ENCODE measurements around the gene IL2RA.

The IL2RA gene

DNA sequence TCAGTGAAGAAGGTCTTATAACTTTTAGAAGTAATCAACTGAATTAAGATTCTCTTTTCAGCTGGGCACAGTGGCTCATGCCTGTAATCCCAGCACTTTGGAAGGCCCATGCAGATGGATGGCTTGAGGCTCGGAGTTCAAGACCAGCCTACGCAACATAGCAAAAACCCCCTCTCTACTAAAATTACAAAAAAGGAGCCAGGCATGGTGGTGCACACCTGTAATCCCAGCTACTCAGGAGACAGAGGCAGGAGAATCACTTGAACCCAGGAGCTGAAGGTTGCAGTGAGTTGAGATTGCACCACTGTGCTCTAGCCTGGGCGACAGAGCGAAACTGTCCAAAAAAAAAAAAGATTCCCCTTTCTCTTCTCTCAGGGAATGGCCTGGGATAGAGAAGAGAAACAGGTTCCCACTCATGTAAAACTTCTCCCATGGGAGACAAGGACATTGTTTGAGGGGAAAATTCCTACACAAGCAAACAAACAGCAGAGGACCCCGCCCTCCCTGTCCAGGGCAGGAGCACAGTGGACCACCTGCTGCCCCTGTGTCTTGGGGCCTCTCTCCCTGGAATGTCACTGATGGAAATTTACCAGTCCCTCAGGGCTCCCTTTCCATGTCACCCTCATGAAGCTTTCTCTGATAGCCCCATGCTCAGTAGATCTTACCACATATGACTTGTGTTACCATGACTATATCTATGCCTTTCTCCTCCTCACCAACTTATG is 5.6 kb downstream of the IL2RA start:
- Histone ChIP-seq H3K4me1 (ENCODE audit: insufficient read depth, low read length, poor library complexity, severe bottlenecking) (peaks cover 21% of the 10 kb centered on the region), H4K20me1 (ENCODE audit: insufficient read depth, low read length, poor library complexity, severe bottlenecking) (no peaks in the 10 kb centered on the region), H3F3A (ENCODE audit: low read depth) (no peaks in the 10 kb centered on the region), H3K9me2 (replicated peaks; ENCODE audit: low read depth, low read length) (no peaks in the 10 kb centered on the region), H3K9ac (ENCODE audit: low read depth, low read length, poor library complexity, severe bottlenecking) (no peak overlapping the region), H2AFZ (ENCODE audit: low read length) (no peak overlapping the region), H3K36me3 (ENCODE audit: insufficient read depth, low read length) (no peaks in the 10 kb centered on the region), H3K79me2 (ENCODE audit: insufficient read depth, low read length) (no peaks in the 10 kb centered on the region), H3K4me2 (ENCODE audit: low read depth, low read length, poor library complexity, severe bottlenecking) (no peak overlapping the region), H3K27me3 (ENCODE audit: insufficient read depth, low read length, poor library complexity, severe bottlenecking) (peaks cover 39% of the 10 kb centered on the region), H3K4me3 (ENCODE audit: low read length, poor library complexity, severe bottlenecking) (no peak overlapping the region), H3K9me3 (ENCODE audit: insufficient read depth, low read depth, low read length) (no peaks in the 10 kb centered on the region)
- TF ChIP-seq EZH2phosphoT487 (IDR thresholded peaks at IDR 0.05; ENCODE audit: borderline replicate concordance): no peak
- TF ChIP-seq, protein P1, sequence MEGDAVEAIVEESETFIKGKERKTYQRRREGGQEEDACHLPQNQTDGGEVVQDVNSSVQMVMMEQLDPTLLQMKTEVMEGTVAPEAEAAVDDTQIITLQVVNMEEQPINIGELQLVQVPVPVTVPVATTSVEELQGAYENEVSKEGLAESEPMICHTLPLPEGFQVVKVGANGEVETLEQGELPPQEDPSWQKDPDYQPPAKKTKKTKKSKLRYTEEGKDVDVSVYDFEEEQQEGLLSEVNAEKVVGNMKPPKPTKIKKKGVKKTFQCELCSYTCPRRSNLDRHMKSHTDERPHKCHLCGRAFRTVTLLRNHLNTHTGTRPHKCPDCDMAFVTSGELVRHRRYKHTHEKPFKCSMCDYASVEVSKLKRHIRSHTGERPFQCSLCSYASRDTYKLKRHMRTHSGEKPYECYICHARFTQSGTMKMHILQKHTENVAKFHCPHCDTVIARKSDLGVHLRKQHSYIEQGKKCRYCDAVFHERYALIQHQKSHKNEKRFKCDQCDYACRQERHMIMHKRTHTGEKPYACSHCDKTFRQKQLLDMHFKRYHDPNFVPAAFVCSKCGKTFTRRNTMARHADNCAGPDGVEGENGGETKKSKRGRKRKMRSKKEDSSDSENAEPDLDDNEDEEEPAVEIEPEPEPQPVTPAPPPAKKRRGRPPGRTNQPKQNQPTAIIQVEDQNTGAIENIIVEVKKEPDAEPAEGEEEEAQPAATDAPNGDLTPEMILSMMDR (conservative IDR thresholded peaks at IDR 0.05; ENCODE audit: low read length): no peak

DNA sequence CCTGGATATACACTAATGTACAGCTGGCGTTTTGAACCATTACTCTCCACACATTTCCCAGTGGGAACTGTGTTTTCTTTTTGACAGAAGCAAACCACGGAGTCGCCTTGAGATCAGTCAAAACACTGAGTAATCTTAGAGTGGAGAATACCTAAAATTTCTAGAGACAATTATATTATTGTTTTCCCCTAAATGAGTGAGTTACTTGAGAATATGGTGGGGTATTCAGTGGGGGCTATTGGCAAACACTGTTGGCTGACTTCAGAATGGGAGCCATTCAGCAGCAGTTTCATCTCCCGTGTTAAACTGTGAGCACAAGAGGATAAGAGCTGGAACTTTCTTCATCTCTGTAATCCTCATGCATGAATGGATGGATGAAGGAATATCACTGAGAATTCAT is 6.2 kb downstream of the IL2RA start:
- Histone ChIP-seq H4K20me1 (ENCODE audit: insufficient read depth, low read length, poor library complexity, severe bottlenecking) (no peaks in the 10 kb centered on the region), H3K36me3 (ENCODE audit: insufficient read depth, low read length) (no peaks in the 10 kb centered on the region), H3K9ac (ENCODE audit: low read depth, low read length, poor library complexity, severe bottlenecking) (no peak overlapping the region), H3K4me3 (ENCODE audit: low read length, poor library complexity, severe bottlenecking) (no peak overlapping the region), H3K9me2 (replicated peaks; ENCODE audit: low read depth, low read length) (no peaks in the 10 kb centered on the region), H2AFZ (ENCODE audit: low read length) (no peak overlapping the region), H3K79me2 (ENCODE audit: insufficient read depth, low read length) (no peaks in the 10 kb centered on the region), H3F3A (ENCODE audit: low read depth) (no peaks in the 10 kb centered on the region), H3K9me3 (ENCODE audit: insufficient read depth, low read depth, low read length) (no peaks in the 10 kb centered on the region), H3K4me1 (ENCODE audit: insufficient read depth, low read length, poor library complexity, severe bottlenecking) (peaks cover 17% of the 10 kb centered on the region), H3K4me2 (ENCODE audit: low read depth, low read length, poor library complexity, severe bottlenecking) (no peak overlapping the region), H3K27me3 (ENCODE audit: insufficient read depth, low read length, poor library complexity, severe bottlenecking) (peaks cover 39% of the 10 kb centered on the region)
- TF ChIP-seq, protein P1 (conservative IDR thresholded peaks at IDR 0.05; ENCODE audit: low read length): no peak
- TF ChIP-seq EZH2phosphoT487 (IDR thresholded peaks at IDR 0.05; ENCODE audit: borderline replicate concordance): no peak

DNA sequence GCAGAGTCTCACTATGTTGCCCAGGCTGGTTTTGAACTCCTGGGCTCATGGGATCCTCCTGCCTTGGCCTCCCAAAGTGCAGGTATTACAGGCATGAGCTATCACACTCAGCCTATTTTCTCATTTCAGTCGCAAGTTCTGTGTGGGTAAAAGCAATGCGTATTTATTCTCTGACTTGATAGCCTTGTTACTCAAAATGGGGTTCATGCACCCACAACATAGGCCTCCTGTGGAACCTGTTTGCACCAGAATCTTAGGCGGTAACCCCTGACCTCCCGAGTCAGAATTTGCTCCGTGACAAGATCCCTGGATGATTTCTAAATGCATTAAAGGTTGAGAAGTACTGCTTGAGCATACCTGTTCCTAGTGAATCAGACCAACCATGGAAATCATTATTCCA is 7.3 kb downstream of the IL2RA start:
- H3K4me3 ChIP-seq (ENCODE audit: low read length, poor library complexity, severe bottlenecking): no peak overlapping the region
- no peak overlapping the region for H3K9ac ChIP-seq (ENCODE audit: low read depth, low read length, poor library complexity, severe bottlenecking)
- no peaks in the 10 kb centered on the region for H3K36me3 ChIP-seq (ENCODE audit: insufficient read depth, low read length)
- H2AFZ ChIP-seq (ENCODE audit: low read length): no peak overlapping the region
- no peaks in the 10 kb centered on the region for H3F3A ChIP-seq (ENCODE audit: low read depth)
- H3K27me3 ChIP-seq (ENCODE audit: insufficient read depth, low read length, poor library complexity, severe bottlenecking): peaks cover 37% of the 10 kb centered on the region
- H3K79me2 ChIP-seq (ENCODE audit: insufficient read depth, low read length): no peaks in the 10 kb centered on the region
- no peak for TF ChIP-seq EZH2phosphoT487 (IDR thresholded peaks at IDR 0.05; ENCODE audit: borderline replicate concordance)
- TF ChIP-seq, protein P1 (conservative IDR thresholded peaks at IDR 0.05; ENCODE audit: low read length): no peak
- H3K9me3 ChIP-seq (ENCODE audit: insufficient read depth, low read depth, low read length): no peaks in the 10 kb centered on the region
- no peaks in the 10 kb centered on the region for H3K9me2 ChIP-seq (replicated peaks; ENCODE audit: low read depth, low read length)
- no peak overlapping the region for H3K4me2 ChIP-seq (ENCODE audit: low read depth, low read length, poor library complexity, severe bottlenecking)
- H4K20me1 ChIP-seq (ENCODE audit: insufficient read depth, low read length, poor library complexity, severe bottlenecking): no peaks in the 10 kb centered on the region
- H3K4me1 ChIP-seq (ENCODE audit: insufficient read depth, low read length, poor library complexity, severe bottlenecking): peaks cover 23% of the 10 kb centered on the region
